HG03159 (cell line): ENCODE results near the gene ADK.
A peak's percentile ranks its signal among the peaks of the same experiment; 100 is the strongest.
"Not testable (repeated sequence)": the region's sequence is repeated elsewhere in the genome, so short reads cannot be mapped to it uniquely, and the experiment has no call there.

Experiments
- ATAC-seq: cut with Tn5 transposase; IDR thresholded peaks from one replicate; pipeline ENCODE4 v1.9.1; 2021; ENCODE audit warnings: mild to moderate bottlenecking, moderate library complexity; ENCODE audit not compliant: unreplicated experiment

Gene ADK

DNA sequence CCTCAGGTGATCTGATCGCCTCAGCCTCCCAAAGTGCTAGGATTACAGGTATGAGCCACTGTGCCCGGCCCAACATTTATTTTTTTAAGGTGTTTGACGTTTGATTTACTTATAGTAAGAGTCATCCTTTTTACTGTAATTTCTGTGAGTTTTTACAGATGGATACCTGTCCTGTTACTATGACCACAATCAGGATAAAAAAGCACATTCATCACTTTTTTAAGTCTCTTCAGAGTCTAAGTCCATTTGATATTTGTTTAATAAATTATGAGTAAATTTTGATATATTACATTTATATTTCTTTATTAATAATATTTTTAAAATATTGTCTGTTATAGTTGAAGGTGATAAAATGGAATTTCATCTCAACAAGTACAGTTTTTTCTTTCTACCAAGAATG, 374.9 kb downstream of the ADK start:
- no peak for ATAC-seq

DNA sequence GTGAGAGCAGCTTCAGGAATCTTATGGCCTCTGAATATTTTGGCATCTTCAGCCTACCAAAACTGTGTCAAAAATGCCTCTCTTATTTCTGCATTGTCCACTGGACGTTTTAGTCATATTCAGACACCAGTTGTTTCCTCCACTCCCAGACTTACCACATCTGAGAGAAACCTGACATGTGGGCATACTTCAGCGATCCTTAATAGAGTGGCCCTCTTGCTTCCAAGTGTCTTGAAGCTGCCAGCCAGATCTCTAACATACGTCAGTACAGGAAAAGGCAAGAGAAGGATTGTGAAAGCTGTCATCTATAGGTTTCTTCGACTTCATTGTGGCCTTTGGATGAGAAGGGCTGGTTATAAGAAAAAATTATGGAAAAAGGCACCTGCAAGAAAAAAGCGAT, 376.6 kb downstream of the ADK start:
- ATAC-seq, result not testable (repeated sequence)

DNA sequence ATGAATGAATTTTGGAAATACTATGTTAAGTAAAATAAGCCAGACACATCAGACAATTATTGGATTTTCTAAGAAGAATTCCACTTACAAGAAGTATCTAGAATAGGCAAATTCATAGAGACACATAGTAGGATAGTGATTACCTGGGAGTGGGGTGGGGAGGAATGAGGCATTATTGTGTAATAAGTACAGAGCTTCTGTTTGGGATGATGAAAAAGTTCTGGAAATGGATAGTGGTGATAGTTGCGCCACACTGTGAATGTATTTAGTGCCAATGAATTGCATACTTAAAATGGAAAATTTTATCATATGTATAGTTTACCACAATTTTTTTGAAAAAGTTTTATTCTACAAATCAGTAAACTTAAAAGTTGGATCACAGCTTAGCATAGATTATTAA, 378.2 kb downstream of the ADK start:
- no peak for ATAC-seq

DNA sequence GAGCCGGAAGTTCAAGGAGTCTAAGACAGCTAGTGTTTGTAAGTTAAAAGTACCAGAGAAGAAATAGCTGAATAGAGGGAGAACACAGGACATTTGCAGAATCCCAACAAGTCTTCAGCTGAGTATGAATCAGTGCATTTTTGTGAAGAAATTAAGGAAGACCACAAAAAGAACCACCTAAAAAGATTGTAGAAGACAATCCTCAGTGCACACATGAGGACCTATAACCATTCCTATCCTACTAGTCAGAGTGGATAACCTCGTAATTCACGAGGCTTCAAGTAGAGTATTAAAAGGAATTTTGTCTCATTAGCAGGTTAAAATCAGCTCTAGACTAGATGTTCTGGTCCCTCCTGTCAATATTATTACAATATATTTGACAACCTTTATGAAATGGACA, 380.0 kb downstream of the ADK start:
- ATAC-seq, result no peak

DNA sequence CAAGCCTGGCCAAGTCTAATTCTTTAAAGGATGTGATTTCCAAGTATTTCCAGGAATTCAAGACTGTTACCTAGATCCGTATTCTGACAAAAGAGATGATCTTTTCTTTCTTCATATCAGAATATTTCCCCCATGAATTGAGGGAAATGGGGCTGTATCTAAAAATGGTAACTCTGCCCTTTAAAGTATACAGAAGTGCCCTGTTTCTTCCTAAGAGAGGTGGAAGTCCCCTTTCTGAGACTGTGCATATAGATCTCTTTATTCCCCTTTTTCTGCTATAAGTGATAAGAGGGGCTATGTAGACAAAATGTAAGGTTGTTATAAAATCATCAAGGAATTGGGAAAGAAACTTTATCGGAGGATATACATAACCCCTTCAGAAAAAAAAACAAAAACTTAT, 388.3 kb downstream of the ADK start:
- no peak for ATAC-seq

DNA sequence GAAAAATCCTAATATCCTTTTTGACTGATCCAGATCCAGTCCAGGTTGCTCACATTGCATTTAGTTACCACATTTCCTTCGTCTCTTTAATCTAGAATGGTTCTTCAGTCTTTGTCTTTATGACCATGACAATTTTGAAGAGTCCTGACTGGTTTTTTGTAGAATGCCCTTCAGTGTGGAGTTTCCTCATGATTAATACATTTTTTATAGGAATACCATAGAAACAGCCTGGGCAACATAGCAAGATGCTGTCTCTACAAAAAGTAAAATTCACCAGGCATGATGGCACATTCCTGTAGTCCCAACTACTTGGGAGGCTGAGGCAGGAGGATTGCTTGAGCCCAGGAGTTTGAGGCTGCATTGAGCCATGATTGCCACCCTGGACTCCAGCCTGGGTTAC, 390.4 kb downstream of the ADK start:
- ATAC-seq, result no peak

DNA sequence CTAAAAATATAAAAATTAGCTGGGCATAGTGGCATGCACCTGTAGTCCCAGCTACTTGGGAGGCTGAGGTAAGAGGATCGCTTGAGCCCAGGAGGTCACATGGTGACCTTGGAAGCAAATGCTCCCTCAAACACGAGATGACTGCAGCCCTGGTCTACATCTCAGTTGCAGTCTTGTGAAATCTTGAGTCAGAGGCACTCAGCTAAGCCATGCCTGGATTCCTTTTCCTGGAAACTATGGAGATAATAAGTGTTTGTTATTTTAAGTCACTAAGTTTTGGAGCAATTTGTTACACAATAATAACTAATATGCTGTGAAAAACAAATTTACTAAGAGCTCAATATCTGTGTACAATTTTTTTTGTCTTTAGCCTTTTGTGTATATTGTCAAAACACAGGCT, 391.1 kb downstream of the ADK start:
- ATAC-seq, result no peak

DNA sequence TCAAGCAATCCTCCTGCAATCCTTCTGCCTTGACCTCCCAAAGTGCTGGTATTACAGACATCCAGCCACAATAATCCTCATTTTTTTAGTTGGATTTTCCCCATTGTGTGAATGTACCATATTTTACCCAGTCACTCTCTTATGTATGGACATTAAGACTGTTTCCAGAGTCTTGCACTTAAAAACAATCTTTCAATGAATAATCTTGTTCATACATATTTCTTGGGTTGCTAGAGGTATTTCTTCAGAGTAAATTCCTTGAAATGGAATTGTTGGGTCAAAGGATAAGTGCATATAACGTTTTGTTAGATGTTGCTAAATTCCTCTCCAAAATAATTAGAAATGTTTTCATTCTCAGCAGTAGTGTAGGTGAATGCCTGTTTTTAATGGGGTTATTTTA, 392.3 kb downstream of the ADK start:
- no peak for ATAC-seq

DNA sequence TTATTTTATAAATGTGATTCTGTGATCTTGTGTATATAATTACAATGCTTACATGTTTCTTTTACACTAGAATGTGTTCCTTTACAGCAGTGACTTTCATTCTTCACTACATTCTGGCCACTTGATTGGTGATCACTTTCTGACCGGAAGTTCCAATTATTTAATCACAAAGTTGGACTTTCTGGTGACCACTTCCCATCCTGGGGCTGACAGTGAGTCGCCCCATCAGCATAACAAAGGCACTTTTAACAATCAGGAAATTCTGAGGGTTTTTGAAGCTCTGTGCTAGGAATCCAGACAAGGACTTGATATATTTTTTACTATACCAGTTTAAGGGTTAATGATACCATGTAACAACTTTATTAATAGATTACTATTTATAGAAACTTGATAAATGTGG, 393.1 kb downstream of the ADK start:
- ATAC-seq, result no peak

DNA sequence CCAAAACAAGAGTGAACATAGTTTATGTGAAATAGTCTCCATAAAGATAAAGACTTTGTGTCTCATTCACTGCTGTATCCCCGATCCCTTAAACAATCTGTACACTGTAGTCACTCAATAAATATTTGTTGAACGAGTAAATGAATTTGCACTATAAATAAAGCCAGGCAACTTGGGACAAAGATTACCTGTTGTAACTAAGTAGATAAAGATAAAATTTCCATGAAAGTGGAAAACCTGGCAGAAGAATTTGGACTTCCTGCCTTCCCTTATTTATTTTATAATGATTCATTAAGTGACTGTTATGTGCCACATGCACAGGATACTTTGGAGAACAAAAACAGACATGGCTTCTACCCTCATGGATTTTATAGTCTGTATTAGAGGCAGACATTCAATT, 397.7 kb downstream of the ADK start:
- no peak for ATAC-seq

DNA sequence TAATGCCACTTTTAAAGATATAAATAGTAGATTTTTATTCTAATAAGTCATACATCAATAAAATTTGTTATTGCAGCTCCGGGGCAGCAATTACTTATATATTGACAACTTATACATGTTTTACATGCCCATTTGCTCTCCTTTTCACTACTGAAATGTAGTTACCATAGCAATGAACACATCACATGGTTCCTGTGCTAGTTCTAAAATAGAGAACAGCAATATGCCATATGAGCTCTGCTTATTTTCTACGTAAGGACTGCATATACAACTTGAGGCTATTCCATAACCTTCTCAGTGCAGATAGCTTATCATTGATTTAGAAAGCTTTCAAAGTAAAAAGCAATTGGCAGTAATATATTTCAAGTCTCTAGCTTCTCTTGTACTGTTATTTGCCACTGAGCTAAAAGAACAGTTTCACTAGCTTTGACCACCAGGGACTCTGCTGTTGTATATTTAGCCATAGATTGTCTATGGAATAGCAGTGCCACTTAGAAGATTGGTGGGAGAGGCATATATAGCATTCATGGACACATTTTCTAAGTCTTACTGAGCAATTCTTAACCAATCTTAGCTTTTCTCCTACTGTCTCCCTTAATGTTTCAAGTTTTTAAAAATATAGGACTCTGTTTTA, 405.2 kb downstream of the ADK start:
- no peak for ATAC-seq

DNA sequence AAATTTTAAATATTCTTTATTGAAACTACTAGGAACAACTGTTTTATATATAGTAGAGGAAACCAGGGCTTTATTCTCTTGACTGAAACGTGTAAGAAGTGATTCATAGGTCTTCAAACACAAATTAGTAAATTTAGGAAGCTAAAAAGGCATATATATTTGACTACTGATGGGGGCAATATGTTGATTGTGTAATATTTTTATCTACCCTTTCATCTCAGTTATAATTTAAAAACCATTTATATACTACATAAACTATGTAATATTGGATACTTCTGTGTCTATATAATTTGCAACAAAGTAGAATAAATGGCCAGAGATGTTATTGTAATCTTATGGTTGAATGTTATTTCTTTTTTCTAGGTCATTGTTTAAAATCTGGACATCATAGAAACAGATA, 406.1 kb downstream of the ADK start:
- ATAC-seq, result no peak

DNA sequence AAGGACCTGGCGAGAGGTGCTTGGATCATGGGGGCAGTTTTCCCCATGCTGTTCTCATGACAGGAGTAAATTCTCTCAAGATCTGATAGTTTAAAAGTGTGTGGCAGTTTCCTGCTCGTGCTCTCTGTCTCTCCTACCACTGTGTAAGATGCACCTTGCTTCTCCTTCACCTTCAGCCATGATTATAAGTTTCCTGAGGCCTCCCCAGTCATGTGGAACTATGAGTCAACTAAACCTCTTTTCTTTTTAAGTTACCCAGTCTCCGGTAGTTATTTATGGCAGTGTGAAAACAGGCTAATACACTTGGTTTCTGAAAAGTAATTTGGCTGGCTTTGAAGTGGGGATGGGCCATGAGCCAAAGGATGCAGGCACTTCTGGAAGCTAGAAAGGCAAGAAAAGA, 407.4 kb downstream of the ADK start:
- no peak for ATAC-seq

DNA sequence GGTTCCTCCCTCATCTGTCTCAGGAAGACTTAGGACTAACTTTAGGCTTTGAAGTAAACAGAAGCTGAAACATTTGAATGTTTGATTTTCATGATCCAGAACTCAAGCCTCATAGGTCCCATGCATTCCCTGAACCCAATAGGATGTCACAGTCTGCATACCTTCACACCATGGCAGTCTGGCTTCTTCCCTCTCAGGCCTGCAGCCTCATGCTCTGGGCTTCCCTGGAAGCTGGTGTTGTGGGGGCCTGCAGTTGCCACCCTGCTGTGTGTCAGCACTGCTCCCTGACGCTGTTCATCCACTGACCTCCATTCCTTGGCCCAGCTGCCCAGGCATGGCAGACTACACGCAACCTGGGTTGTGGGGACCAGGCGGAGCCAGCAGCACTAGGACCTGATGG, 407.9 kb downstream of the ADK start:
- no peak for ATAC-seq

DNA sequence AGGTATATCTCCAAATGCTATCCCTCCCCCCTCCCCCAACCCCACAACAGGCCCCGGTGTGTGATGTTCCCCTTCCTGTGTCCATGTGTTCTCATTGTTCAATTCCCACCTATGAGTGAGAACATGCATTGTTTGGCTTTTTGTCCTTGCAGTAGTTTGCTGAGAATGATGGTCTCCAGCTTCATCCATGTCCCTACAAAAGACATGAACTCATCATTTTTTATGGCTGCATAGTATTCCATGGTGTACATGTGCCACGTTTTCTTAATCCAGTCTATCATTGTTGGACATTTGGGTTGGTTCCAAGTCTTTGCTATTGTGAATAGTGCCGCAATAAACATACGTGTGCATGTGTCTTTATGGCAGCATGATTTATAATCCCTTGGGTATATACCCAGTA, 417.9 kb downstream of the ADK start:
- not testable (repeated sequence) for ATAC-seq

DNA sequence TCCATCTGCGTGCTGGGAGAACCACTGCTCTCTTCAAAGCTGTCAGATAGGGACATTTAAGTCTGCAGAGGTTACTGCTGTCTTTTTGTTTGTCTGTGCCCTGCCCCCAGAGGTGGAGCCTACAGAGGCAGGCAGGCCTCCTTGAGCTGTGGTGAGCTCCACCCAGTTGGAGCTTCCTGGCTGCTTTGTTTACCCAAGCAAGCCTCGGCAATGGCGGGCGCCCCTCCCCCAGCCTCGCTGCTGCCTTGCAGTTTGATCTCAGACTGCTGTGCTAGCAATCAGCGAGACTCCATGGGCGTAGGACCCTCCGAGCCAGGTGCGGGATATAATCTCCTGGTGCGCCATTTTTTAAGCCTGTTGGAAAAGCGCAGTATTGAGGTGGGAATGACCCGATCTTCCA, 422.5 kb downstream of the ADK start:
- ATAC-seq, result not testable (repeated sequence)

DNA sequence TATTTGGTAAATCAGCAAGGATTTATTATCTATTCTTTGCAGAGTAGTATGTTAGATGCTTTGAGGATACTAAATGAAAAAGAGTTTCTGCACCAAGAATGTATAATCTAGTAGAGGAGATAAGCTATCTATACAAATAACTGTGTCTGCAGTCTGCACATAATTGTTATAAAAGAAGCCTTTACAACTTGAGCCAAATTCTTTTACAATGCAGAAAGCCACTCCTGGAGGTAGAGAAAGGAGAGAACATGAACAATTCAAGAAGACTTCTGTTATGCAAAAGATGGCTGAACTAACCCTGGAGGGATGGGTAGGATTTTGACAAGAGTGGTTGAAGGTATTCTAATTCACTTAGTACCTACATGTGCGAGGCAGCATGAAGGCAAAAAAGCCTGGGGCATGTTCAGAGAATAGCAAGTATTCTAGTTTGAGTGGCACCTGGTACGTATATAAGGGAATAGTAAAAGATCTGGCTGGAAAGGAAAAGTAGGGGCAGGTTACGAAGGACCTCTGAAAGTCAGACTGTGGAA, 424.2 kb downstream of the ADK start:
- ATAC-seq, result no peak

DNA sequence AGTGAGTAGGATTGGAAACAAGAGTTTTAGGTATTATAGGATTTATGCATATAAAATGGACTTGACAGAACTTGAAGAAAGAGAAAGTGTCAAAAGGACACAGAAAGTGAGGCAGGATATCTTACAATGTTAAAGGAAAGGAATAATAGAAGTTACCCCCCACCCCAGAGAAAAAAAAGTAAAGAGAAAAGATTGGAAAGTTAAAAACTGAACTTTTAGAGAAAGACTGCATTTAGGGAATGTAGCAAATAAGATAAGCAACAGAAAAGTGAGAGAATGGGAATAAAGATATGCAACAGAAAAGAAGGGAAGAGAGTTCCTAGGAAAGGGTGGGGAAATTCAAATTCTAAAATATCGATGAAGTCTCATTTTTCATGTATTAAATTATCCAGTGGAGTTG, 424.9 kb downstream of the ADK start:
- ATAC-seq, result no peak

DNA sequence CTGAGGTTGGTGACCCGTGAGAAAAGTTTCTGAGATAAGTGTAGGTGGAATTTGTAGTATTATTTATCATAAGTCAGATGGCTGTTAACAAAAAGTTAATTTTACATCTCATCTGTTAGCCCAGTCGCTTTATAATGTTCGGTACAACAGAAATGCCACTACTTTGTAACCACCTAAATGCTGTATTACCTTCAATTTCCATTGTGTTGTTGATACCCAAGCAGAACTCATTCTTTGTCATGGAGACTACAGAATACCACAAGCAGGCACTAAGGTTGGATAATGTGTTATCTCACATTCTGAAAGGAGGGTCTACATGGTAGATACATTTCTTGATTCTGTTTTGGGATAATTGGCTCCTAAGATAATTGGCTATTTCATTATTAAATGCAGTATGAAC, 425.6 kb downstream of the ADK start:
- no peak for ATAC-seq

DNA sequence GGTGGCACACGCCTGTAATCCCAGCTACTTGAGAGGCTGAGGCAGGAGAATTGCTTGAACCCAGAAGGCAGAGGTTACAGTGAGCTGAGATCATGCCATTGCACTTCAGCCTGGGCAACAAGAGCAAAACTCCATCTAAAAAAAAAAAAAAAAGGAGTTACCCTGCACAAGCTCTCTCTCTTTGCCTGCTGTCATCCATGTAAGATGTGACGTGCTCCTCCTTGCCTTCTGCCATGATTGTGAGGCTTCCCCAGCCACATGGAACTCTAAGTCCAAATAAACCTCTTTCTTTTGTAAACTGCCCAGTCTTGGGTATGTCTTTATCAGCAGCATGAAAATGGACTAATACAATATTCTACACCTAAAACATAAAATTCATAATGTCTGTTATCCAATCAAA, 429.4 kb downstream of the ADK start:
- ATAC-seq, result not testable (repeated sequence)

DNA sequence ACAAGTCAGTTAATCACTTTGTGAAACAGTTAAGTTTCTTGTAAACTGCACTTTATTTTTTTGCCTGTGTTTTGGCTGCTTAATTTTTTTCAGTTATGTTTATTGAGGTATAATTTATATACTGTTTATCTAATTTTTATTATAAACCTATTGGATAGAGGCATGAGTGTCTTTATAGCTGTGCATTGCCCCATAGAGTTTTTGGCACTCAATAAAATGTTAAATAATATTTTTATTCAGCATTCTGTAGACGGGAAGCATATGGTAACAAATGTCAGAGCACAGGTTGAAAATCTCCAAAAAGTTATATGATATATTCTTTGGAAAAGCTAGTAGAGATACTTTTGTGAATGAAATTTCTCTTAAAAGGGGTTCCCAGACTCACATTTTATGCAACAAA, 431.5 kb downstream of the ADK start:
- ATAC-seq, result no peak

DNA sequence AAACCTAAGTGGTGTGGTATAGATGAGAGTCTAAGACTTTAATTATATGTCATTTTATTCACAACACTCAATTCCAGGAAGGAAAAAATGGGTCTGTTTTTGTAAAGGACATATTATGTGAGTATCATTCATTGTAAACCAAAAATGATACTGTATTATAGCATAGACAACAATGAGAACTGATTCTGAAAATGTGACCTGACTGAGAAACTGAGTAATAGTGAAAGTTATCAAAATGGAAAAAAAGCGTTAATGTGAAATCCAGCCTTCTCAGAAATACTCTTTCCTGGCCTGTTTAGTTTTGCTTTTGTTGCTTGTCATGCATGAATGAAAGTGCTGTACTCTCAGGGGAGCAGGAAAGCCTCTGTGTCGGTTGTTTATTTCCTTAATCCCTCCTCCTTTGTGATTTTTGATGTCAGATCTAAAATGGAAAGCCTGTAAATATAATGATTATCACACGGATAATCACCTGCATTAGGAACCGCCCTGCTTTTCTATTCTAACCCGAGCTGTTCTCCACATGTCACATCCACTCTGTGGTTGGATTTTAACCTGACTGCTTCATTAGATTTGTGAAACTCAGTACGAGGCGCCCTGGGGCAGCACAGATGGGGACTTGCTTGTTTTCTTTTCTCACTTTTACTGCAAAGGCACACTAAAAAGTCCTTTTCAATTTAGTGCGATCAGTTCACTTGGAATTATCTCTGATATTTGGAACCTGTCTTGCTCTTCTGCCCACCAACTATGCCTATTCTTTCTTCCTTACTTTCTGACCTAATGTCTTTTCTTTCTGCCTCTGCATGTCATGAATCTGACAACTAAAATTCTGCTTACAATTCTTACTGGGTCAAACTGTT, 434.4 kb downstream of the ADK start:
- ATAC-seq, result peak; percentile 59
